B cell (primary cell): ENCODE results near the gene ALPL.

Experiments
- CTCF ChIP-seq: fragments of 200-600 bp; IDR thresholded peaks from one replicate; pipeline ENCODE4 v1.8.0; 2022; ENCODE audit warnings: antibody characterized with exemption, mild to moderate bottlenecking
- EZH2 ChIP-seq: IDR thresholded peaks from 2 replicates; pipeline ENCODE4 v1.6.1; 2012; ENCODE audit warnings: borderline replicate concordance, low read depth, mild to moderate bottlenecking, moderate library complexity, low read length; ENCODE audit not compliant: insufficient read depth, poor library complexity, severe bottlenecking

- TF ChIP-seq CTCF (no peak), EZH2 (no peak)
These were observed 67.6 kb downstream of the ALPL start for GRCh38 chr1:21576798-21577187.
